Endothelial cell (in vitro differentiated cells): Measurements from ENCODE around the gene MYADM. TPM values are rescaled to one million over a fixed set of nuclear protein-coding genes. Genes with fewer than 3 reads are reported as not detected.
A peak's percentile ranks its signal among the peaks of the same experiment; 100 is the strongest.

ENCODE experiments used
- DNase-seq: peaks from one replicate; pipeline ENCODE4 v3.0.0; 2021; ENCODE audit warnings: low spot score
- H3K27ac Mint-ChIP-seq: one replicate; pipeline ENCODE4 v1.8.0; 2021; ENCODE audit warnings: mixed read lengths, inconsistent platforms; ENCODE audit not compliant: unreplicated experiment
- H3K27me3 Mint-ChIP-seq: one replicate; pipeline ENCODE4 v1.8.0; 2021; ENCODE audit warnings: mild to moderate bottlenecking, moderate library complexity, mixed read lengths, inconsistent platforms; ENCODE audit not compliant: unreplicated experiment
- H3K36me3 Mint-ChIP-seq: one replicate; pipeline ENCODE4 v1.8.0; 2021; ENCODE audit warnings: mild to moderate bottlenecking, low read depth, mixed read lengths, inconsistent platforms; ENCODE audit not compliant: unreplicated experiment
- H3K4me1 Mint-ChIP-seq: one replicate; pipeline ENCODE4 v1.8.0; 2021; ENCODE audit warnings: mild to moderate bottlenecking, mixed read lengths, inconsistent platforms; ENCODE audit not compliant: unreplicated experiment
- H3K4me3 Mint-ChIP-seq: one replicate; pipeline ENCODE4 v1.8.0; 2021; ENCODE audit warnings: mild to moderate bottlenecking, mixed read lengths, inconsistent platforms; ENCODE audit not compliant: unreplicated experiment
- H3K9me3 Mint-ChIP-seq: one replicate; pipeline ENCODE4 v1.8.0; 2021; ENCODE audit warnings: mixed read lengths, inconsistent platforms; ENCODE audit not compliant: unreplicated experiment
- long read RNA-seq: library from polyadenylated mRNA; unstranded; transcript quantifications from one replicate; pipeline ENCODE4 v2.0.0, GENCODE V29; 2020; ENCODE audit not compliant: unreplicated experiment
- total RNA-seq: library from RNA; stranded (reverse); fragmentation: NEBNext Ultra II Directional; extraction: Animal tissue kit (Norgen Biotek cat#: 25700); gene quantifications from one replicate; pipeline ENCODE4 v1.2.1, GENCODE V29; 2021; ENCODE audit not compliant: unreplicated experiment
- TF ChIP-seq, protein P1 (sequence below): fragments of 200-600 bp; sonication (generic); IDR thresholded peaks from one replicate; pipeline ENCODE4 v1.5.0; 2021; ENCODE audit warnings: antibody characterized with exemption; ENCODE audit not compliant: unreplicated experiment

The MYADM gene, protein sequence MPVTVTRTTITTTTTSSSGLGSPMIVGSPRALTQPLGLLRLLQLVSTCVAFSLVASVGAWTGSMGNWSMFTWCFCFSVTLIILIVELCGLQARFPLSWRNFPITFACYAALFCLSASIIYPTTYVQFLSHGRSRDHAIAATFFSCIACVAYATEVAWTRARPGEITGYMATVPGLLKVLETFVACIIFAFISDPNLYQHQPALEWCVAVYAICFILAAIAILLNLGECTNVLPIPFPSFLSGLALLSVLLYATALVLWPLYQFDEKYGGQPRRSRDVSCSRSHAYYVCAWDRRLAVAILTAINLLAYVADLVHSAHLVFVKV
- total RNA-seq = 123 TPM
- long read RNA-seq, partial matches to known transcripts = 0 of 9 reads
- long read RNA-seq, other reads (novel, unspliced or antisense) = 2 of 9 reads

DNA sequence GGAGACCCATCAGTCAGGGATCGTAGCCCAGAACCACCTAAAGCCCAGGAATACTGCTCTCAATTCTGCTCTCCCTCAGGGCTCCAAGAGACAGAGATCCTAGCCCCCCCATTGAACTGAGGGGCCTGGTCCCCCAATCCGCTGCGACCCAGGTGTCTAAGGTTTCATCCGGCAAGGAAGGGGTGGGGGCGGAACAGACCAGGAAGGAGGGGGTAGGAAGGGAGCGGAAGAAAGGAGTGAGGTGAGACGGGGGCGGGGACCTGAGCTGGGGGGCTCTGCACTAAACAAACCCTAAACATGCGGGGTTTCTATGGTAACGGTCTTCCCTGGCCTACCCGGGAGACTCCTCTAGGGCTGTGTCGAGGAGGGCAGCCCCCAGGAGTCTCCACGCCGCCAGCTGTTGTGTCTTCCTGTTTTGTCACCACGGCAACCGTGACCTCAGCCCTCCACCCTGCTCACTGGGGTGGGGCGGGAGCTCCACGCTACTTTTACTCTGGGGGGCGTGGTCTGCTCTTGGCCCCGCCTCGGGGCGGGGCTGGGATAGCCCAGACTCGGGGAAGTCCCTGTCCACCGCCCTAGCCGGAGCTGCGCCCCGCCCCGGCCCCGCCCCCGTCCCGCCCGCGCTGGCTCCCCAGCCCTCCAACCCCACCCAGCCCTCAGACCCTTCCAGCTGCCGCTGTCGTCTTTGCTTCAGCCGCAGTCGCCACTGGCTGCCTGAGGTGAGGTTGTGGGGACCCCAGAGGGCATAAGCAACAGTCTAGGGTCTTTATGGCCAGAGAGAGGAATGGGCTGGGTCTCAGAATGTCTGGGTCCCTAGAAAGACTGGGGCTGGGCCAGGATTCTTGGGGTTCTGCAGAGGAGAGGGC, at the start of gene MYADM:
Gene MYADM, plus strand, starts transcription at position 659 of the 866 bp plus-strand sequence. CDS start 5,647 bp downstream, outside the sequence.
- Mint-ChIP-seq H3K4me3 (peak within 1 kb of the TSS; percentile 99), H3K27ac (peak within 1 kb of the TSS; percentile 100), H3K9me3 (no peaks in the 10 kb centered on the region), H3K36me3 (peaks cover 19% of the 10 kb centered on the region), H3K4me1 (peaks cover 24% of the 10 kb centered on the region), H3K27me3 (peaks cover 49% of the 10 kb centered on the region)
- TF ChIP-seq, protein P1, sequence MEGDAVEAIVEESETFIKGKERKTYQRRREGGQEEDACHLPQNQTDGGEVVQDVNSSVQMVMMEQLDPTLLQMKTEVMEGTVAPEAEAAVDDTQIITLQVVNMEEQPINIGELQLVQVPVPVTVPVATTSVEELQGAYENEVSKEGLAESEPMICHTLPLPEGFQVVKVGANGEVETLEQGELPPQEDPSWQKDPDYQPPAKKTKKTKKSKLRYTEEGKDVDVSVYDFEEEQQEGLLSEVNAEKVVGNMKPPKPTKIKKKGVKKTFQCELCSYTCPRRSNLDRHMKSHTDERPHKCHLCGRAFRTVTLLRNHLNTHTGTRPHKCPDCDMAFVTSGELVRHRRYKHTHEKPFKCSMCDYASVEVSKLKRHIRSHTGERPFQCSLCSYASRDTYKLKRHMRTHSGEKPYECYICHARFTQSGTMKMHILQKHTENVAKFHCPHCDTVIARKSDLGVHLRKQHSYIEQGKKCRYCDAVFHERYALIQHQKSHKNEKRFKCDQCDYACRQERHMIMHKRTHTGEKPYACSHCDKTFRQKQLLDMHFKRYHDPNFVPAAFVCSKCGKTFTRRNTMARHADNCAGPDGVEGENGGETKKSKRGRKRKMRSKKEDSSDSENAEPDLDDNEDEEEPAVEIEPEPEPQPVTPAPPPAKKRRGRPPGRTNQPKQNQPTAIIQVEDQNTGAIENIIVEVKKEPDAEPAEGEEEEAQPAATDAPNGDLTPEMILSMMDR = no peak
- DNase-seq = peak; percentile 100

DNA sequence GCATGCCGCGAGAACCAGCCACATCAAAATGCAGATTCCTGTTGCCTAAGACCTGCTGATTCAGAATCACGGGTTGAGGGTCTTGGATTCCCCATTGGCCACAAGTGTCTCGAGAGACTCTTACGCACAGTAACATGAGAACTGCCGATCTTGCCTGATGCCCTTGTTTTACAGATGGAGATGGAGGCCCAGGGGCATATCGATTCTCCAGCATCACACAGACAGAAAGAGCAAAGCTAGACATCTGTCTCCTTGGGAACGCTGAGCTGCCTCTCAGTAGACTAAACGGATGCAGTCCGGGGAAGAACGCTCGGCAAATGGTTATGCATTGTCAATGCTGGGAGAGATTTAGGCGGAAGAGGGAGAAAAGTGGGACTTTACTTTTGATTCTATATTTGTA, 48.9 kb upstream of the MYADM start:
- Mint-ChIP-seq H3K27me3 (no peaks in the 10 kb centered on the region), H3K9me3 (no peaks in the 10 kb centered on the region), H3K27ac (no peak overlapping the region), H3K4me1 (peaks cover under 1% of the 10 kb centered on the region), H3K4me3 (no peak overlapping the region), H3K36me3 (no peaks in the 10 kb centered on the region)
- TF ChIP-seq, protein P1 = no peak
- no peak for DNase-seq

DNA sequence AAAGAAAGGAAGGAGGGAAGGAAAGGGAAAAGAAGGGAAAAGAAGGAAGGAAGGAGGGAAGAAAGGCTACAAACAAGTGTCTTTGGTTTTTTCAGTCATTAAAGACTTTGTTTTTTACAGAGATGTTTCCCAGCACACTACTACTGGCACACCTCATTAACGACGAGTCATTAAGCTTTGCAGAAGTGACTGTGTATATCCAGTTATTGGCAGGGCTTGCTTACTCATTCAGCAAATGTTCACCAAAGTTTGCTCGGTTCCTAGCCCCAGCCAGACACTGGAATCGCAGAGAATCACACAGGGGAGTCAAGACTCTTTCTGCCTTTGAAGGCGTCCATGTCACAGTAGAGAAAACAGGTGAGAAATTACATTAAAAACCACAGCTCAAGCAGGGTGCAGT, 47.8 kb upstream of the MYADM start:
- no peak overlapping the region for H3K27ac Mint-ChIP-seq
- no peaks in the 10 kb centered on the region for H3K36me3 Mint-ChIP-seq

DNA sequence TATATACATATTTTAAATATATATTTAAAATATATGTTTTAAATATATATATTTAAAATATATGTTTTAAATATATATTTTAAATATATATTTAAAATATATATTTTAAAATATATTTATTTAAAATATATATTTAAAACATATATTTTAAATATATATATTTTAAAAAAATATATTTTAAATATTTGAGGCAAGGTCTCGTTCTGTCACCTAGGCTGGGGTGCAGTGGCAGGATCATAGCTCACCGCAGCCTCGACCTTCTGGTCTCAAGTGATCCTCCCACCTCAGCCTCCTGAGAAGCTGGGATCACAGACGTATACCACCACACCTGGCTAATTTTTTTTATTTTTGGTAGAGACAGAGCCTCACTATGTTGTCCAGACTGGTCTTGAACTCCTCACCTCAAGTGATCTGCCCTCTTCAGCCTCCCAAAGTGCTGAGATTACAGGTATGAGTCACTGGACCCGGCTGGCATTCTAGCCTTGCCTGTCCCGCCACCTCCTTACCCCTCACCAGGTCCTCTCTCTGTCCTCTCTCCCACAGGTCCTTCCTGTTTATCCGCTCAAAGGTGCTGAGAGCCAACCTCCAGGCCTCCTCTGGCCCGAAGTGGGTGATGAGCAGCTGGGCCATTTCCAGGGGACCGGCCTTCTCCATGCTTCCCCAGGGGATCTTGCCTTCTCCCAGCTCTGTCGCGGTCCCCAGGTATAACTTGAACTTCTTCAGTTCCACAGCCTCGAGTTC, 44.1 kb upstream of the MYADM start:
- Mint-ChIP-seq H3K4me3 (no peak overlapping the region), H3K9me3 (no peaks in the 10 kb centered on the region), H3K36me3 (no peaks in the 10 kb centered on the region), H3K27me3 (no peaks in the 10 kb centered on the region), H3K27ac (no peak overlapping the region), H3K4me1 (peaks cover 9% of the 10 kb centered on the region)
- DNase-seq = no peak
- TF ChIP-seq, protein P1 = no peak

More for the DNA sequence above, 47.8 kb upstream of the MYADM start:
- TF ChIP-seq, protein P1 = no peak
- Mint-ChIP-seq H3K4me1 (peaks cover 8% of the 10 kb centered on the region), H3K9me3 (no peaks in the 10 kb centered on the region), H3K27me3 (no peaks in the 10 kb centered on the region), H3K4me3 (no peak overlapping the region)
- DNase-seq = no peak
